MG63 (cell line): ENCODE data around the gene PRDM15. TPM values are rescaled to one million over a fixed set of nuclear protein-coding genes. Genes with fewer than 3 reads are reported as not detected.

ENCODE experiments used
- DNase-seq: peaks from one replicate; pipeline ENCODE4 v3.0.0-alpha.2; 2020
- H3K27me3 ChIP-seq: fragments of 250-450 bp; sonication (Bioruptor Pico); 2 replicates; pipeline ENCODE4 v1.5.1; 2020; ENCODE audit warnings: mild to moderate bottlenecking, moderate library complexity
- H3K36me3 ChIP-seq: fragments of 250-450 bp; sonication (Bioruptor Pico); 2 replicates; pipeline ENCODE4 v1.5.1; 2020; ENCODE audit warnings: mild to moderate bottlenecking, moderate library complexity
- H3K4me3 ChIP-seq: fragments of 250-450 bp; sonication (Bioruptor Pico); 2 replicates; pipeline ENCODE4 v1.5.1; 2020; ENCODE audit warnings: mild to moderate bottlenecking, moderate library complexity
- H3K9me3 ChIP-seq: fragments of 250-450 bp; sonication (Bioruptor Pico); 2 replicates; pipeline ENCODE4 v1.5.1; 2020; ENCODE audit warnings: mild to moderate bottlenecking, moderate library complexity
- total RNA-seq: library from RNA; depleted of rRNA; stranded (reverse); fragments of >200 nt; shearing (Covaris generic); gene quantifications from 2 replicates; pipeline ENCODE4 v1.2.3, GENCODE V29; 2014; ENCODE audit warnings: low replicate concordance

Gene PRDM15
- total RNA-seq, 1 experiment from 2014 or later, result 7.8 TPM

DNA sequence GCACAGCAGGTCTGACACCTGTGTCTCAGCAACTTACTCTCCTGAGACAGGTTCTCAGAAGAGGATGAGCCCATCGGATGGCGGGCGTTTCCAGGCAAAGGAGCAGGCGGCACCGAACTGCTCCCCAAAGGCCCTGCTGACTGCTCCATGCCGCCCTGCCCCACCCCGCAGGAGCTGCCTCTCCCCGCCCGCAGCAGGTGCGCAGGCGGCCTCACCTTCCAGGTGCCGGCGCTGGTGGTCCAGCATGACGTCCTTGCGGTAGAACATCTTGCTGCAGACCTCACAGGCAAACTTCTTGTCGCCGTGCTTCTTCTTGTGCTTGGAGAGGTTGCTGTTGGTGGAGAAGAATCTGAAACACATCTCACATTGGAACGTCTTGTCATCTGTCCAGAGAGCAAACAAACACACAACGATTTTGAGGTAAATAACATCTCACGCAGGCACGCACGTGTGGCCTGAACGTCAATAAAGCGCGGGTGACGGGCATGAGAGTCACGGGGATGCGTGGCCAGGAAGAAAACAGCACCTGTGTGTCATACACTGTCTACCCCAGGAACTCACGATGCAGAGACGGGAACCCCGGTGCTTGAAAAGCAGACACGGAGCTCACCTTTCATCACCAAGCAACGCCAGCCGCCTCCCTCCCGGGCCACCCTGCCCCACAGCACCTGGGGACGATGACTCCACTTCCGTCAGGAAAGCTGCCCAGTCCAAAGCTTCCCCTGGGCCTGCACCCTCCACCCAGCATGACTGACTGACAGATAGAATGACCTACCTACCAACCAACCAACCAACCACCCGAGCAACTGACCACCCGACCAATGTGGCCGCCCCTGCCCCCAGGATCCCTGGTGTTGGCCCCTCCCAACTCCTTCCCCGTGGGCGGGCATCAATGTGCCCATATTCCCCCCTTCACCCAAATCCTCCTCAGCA is 50.9 kb downstream of the PRDM15 start:
- no peaks in the 10 kb centered on the region for H3K27me3 ChIP-seq
- DNase-seq, result peak; percentile 26
- peaks cover 13% of the 10 kb centered on the region for H3K36me3 ChIP-seq

GRCh38 chr21:41825881-41826280 is 53.3 kb downstream of the PRDM15 start:
- no peaks in the 10 kb centered on the region for H3K27me3 ChIP-seq
- no peak overlapping the region for H3K4me3 ChIP-seq
- no peak for DNase-seq
- H3K9me3 ChIP-seq, result no peaks in the 10 kb centered on the region
- peaks cover 17% of the 10 kb centered on the region for H3K36me3 ChIP-seq

More for the DNA sequence above, 50.9 kb downstream of the PRDM15 start:
- Histone ChIP-seq H3K9me3 (no peaks in the 10 kb centered on the region), H3K4me3 (no peak overlapping the region)

DNA sequence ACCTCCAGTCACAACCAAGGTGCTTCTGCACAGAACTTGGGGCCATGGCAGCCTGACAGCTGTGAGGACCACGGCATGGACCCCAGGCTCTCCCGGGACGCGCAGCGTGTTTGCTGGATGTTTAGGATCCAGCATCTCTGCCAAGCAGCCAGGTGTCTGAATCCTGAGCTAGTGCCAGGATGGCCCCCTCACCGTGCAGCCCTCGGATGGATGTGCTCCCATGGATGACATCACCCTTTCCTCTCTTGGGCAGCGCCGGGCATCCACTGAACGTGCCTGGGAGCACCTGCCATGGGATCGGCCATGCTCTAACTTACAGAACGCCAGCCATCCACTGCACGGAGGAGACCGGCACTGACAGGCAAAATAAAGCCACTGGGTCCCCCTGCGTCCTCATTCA is 53.9 kb downstream of the PRDM15 start:
- Histone ChIP-seq H3K9me3 (no peaks in the 10 kb centered on the region), H3K36me3 (peaks cover 20% of the 10 kb centered on the region), H3K4me3 (no peak overlapping the region), H3K27me3 (no peaks in the 10 kb centered on the region)
- no peak for DNase-seq

DNA sequence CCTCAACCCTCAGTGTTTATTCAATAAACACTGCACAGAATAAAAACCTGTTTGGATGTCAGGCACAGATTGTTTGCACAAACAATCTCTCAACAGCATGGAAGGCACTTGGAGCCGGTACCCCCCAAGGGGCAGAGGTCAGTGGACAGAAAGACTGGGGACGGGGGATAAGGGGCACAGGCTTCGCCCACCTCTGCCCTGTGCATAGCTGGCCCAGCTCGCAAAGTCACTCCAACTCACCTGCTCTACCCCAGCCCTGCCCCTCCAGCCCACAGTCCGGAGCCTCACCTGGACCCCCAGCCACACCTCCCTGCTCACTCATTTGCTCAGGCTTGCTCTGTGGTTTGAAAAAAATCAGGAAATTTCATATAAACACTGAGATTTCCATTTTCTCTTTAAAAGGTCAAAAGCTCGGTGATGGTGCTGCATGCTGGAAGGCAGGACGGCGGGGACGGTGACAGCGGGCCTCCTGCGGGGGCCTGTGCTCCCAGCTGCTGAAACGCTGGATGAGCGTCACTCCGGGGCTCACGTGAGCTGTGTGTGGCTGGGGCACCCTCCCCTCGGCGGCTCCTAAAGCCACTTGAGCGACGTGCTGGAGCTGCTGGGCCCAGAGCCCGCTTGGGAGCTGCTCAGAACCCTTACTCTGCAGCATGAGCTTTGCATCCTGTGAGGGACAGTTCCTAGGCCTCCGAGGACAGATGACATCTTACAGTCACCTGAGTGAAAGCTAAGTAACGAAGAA is 54.5 kb downstream of the PRDM15 start:
- H3K4me3 ChIP-seq, result no peak overlapping the region
- DNase-seq, result no peak
- no peaks in the 10 kb centered on the region for H3K27me3 ChIP-seq
- H3K9me3 ChIP-seq, result no peaks in the 10 kb centered on the region
- peaks cover 20% of the 10 kb centered on the region for H3K36me3 ChIP-seq

DNA sequence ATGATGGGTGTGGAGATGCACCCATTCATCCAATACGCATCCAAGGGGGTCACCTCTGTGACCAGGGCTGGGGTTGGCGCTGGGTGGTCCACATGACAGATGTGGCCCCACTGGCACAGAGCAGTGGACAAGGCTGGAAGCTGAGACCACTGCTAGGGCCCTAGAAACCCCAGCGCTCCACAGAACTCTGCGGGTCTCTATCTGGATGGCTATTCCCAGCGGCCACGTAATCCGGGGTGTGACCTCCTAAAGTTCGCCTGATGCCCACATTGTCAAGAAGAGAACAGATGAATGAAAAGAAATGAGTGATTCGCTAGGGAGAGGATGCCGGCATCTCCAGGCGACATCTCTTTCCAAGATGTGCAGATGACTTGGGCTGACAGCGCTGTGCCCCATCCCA is 55.2 kb downstream of the PRDM15 start:
- no peaks in the 10 kb centered on the region for H3K9me3 ChIP-seq
- H3K27me3 ChIP-seq, result no peaks in the 10 kb centered on the region
- H3K4me3 ChIP-seq, result no peak overlapping the region
- peaks cover 20% of the 10 kb centered on the region for H3K36me3 ChIP-seq
- DNase-seq, result no peak

DNA sequence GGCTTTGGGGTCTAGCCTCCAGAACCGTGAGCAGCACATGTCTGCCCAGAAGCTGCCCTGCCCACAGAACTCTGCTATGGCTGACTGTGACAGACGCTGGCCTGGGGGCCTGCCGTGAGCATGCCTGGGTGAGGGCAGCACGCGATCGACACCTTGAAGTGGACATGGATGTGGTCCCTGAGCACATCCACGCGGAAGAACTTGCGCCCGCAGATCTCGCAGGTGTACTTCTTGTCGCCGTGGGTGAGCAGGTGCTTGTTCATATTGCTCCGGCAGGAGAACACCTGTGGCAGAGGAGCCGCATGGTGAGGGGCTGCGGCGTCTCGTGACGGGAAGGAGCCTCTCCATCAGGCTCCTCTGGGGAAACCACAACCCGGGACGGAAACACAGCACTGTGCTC is 56.0 kb downstream of the PRDM15 start:
- Histone ChIP-seq H3K9me3 (no peaks in the 10 kb centered on the region), H3K4me3 (no peak overlapping the region), H3K27me3 (no peaks in the 10 kb centered on the region), H3K36me3 (peaks cover 20% of the 10 kb centered on the region)
- DNase-seq, result no peak

GRCh38 chr21:41821756-41822431 is 57.2 kb downstream of the PRDM15 start:
- Histone ChIP-seq H3K4me3 (no peak overlapping the region), H3K36me3 (peaks cover 26% of the 10 kb centered on the region), H3K27me3 (no peaks in the 10 kb centered on the region; the same call in 1 of the 2 replicates), H3K9me3 (no peaks in the 10 kb centered on the region)
- no peak for DNase-seq

DNA sequence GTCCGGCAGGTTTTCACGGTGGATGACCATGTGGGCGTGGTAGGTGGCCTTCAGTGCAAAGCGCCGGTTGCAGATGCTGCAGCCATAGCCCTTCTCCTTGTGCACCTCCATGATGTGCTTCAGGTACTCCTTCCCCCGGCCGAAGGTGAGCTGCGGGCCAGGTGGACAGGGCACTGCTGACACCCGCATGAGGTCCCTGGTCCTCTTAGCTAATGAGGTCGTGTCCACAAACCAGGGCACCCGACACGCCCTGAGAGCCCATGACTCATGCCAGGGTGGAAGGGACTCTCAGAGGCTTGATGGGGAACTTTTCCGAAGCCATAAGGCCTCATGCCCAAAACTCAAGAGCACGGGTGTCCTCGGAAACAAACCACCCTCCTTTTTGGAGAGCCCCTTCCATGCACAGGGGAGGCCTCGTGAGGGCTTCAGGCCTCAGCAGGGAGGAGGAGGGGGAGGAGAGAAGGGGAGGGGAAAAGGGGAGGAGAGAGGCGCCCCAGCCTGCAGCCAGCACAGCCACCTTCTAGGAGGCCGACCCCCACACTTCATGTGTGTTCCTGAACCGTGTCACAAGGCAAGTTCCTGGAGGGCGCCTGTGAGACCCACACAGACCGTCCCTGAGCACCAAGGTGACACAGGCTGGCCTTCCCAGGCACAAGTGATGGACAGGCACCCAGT is 57.9 kb downstream of the PRDM15 start:
- Histone ChIP-seq H3K4me3 (no peak overlapping the region), H3K9me3 (no peaks in the 10 kb centered on the region), H3K36me3 (peaks cover 28% of the 10 kb centered on the region), H3K27me3 (no peaks in the 10 kb centered on the region; the same call in 1 of the 2 replicates)
- no peak for DNase-seq

DNA sequence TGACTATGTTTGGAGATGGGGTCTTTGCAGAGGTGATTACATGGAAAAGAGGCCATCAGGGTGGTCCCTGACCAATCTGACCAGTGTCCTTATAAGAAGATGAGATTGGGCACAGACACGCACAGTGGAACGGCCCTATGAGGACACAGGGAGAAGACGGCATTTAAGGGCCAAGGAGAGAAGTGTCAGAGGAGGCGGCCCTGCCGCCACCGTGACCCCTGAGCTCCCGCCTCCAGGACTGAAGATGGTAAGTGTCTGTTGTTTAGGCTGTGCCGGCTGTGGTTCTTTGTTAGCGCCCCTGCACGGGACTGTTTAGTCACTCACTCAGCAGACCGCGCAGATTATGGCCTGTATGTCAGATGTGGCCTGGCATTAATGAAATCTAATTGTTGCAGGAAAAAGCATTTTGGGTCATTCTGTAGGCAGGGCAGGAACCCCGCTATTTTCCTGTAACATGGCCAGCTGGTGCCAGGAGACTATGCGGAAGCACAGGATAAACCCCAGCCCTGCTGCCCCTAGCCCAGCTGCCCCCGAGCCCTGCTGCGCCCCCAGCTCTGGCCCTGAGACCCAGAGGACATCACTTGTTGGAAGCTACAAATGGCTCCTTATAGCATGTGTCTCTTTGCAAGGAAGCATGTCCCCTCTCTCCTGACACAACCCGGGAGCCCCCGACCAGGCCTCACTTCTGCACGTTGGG is 58.6 kb downstream of the PRDM15 start:
- Histone ChIP-seq H3K4me3 (no peak overlapping the region), H3K36me3 (peaks cover 30% of the 10 kb centered on the region), H3K9me3 (no peaks in the 10 kb centered on the region), H3K27me3 (no peaks in the 10 kb centered on the region; the same call in 1 of the 2 replicates)
- DNase-seq, result no peak

GRCh38 chr21:41819856-41820281 is 59.3 kb downstream of the PRDM15 start:
- no peaks in the 10 kb centered on the region; the same call in 1 of the 2 replicates for H3K27me3 ChIP-seq
- H3K36me3 ChIP-seq, result peaks cover 30% of the 10 kb centered on the region
- no peak overlapping the region for H3K4me3 ChIP-seq
- no peaks in the 10 kb centered on the region for H3K9me3 ChIP-seq
- DNase-seq, result no peak

- Histone ChIP-seq H3K36me3 (peaks cover 30% of the 10 kb centered on the region), H3K4me3 (no peak overlapping the region), H3K9me3 (no peaks in the 10 kb centered on the region), H3K27me3 (no peaks in the 10 kb centered on the region; the same call in 1 of the 2 replicates)
- no peak for DNase-seq
These were observed 59.8 kb downstream of the PRDM15 start for GRCh38 chr21:41819236-41819855.

GRCh38 chr21:41817877-41818855 is 61.0 kb downstream of the PRDM15 start:
- no peak for DNase-seq
- H3K27me3 ChIP-seq, result no peaks in the 10 kb centered on the region; the same call in 1 of the 2 replicates
- no peaks in the 10 kb centered on the region for H3K9me3 ChIP-seq
- no peak overlapping the region for H3K4me3 ChIP-seq
- H3K36me3 ChIP-seq, result peaks cover 22% of the 10 kb centered on the region

DNA sequence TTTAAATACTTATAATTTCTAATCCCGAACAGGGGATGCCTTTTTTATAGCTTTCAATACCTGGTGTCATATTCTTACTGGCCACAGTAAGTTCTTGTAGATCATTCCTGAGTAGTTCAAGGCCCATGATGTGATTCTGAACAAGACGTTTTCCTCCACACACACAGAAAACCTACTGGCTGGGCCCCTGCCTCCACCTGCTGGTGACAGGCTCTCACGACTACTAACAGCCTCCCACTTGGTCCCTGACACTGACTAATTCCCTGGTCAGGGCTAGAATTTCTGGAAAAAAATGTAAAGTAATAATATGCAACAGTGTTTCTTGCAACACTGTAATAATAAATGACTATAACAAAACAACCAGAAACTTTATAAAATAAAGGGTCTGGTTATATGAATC is 61.9 kb downstream of the PRDM15 start:
- H3K4me3 ChIP-seq, result no peak overlapping the region
- H3K9me3 ChIP-seq, result no peaks in the 10 kb centered on the region
- DNase-seq, result peak; percentile 68
- H3K36me3 ChIP-seq, result peaks cover 21% of the 10 kb centered on the region
- no peaks in the 10 kb centered on the region; the same call in 1 of the 2 replicates for H3K27me3 ChIP-seq

DNA sequence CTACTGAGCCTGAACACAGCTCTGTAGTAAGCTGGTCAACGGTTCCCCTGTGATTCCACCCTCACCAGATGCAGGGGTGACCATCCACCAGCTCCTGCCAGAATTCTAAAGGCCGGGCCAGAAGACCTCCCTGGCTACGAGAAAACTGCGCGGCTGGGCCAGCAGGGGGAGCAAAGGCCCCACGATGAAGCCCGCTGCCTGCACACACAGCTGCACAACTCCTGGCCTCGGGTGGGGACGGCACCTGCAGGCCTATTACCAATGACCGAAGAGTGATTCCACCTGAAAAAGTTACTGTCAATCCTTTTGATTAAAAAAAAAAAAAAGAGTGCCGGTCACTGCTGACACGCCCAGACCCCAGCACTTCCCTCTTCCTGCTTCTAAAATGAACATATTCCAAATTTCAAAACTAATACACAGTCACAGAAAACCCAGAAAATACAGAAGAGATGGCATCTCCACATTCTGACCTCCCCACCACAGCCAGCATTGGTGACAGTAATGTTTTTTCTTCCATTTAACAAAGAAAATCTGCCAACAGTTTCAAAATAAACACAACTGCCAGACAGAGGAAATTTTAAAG is 62.5 kb downstream of the PRDM15 start:
- no peak overlapping the region for H3K4me3 ChIP-seq
- no peaks in the 10 kb centered on the region for H3K9me3 ChIP-seq
- no peaks in the 10 kb centered on the region; the same call in 1 of the 2 replicates for H3K27me3 ChIP-seq
- H3K36me3 ChIP-seq, result peaks cover 25% of the 10 kb centered on the region
- DNase-seq, result peak; percentile 41
